ENCODE measurements around the gene TADA2B.

DNA sequence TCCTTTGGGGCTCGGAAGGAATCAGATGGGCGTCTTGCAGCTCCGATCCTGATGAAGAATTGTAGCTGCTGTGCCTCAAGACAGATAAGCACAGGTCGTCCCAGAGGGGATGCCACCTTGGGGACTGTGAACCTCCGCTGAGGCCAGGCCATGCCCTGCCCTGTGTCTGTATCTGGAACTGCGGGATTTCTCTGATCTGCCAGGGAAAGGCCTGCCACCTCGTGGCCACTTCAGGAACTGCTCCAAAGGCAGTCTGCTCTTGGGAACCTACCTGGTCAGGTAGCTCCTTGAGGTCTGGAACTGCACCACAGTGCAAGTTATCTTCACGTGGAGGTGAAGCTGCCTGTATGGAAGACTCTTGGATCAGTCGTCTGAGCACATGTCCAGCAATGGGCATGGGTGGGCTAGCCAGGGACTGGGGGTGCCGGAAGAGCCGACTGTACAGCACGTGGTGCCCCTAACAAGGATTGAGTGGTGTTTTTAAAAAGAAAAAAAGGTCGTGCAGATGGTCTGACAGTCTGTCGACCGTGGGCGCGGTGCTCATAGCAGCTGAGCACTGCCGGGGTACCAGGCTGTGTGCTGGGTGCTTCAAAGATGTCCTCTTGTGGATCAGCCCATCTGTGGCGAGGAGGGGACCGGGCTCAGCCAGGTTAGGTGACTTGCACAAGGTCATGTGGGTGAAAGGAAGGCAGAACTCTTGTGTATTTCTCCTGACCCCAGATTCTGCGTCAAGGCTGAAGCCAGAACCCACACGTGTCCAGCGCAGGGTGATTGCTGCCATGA, 27.7 kb downstream of the TADA2B start:
- TF ChIP-seq RAD21 (conservative IDR thresholded peaks at IDR 0.05 in 1 of 2, IDR thresholded peaks at IDR 0.05 in 1 of 2) (peak; percentile 78 to 84), POLR2A (IDR thresholded peaks at IDR 0.05; ENCODE audit: low read length) (no peak), ESRRA (IDR thresholded peaks at IDR 0.05; ENCODE audit: borderline replicate concordance, low read length) (no peak), EP300 (IDR thresholded peaks at IDR 0.05) (no peak), MAZ (IDR thresholded peaks at IDR 0.05; ENCODE audit: borderline replicate concordance, low read depth, low read length) (no peak), MAFK (IDR thresholded peaks at IDR 0.05; ENCODE audit: partially characterized antibody) (no peak)
- TF ChIP-seq, protein P1, sequence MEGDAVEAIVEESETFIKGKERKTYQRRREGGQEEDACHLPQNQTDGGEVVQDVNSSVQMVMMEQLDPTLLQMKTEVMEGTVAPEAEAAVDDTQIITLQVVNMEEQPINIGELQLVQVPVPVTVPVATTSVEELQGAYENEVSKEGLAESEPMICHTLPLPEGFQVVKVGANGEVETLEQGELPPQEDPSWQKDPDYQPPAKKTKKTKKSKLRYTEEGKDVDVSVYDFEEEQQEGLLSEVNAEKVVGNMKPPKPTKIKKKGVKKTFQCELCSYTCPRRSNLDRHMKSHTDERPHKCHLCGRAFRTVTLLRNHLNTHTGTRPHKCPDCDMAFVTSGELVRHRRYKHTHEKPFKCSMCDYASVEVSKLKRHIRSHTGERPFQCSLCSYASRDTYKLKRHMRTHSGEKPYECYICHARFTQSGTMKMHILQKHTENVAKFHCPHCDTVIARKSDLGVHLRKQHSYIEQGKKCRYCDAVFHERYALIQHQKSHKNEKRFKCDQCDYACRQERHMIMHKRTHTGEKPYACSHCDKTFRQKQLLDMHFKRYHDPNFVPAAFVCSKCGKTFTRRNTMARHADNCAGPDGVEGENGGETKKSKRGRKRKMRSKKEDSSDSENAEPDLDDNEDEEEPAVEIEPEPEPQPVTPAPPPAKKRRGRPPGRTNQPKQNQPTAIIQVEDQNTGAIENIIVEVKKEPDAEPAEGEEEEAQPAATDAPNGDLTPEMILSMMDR (IDR thresholded peaks at IDR 0.05): peak; percentile 77
- TF ChIP-seq, protein P2, sequence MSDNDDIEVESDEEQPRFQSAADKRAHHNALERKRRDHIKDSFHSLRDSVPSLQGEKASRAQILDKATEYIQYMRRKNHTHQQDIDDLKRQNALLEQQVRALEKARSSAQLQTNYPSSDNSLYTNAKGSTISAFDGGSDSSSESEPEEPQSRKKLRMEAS (IDR thresholded peaks at IDR 0.05): 0 out of 2 replicates have a peak, but pooled peaks have one; percentile 19
- TF ChIP-seq, protein P3, sequence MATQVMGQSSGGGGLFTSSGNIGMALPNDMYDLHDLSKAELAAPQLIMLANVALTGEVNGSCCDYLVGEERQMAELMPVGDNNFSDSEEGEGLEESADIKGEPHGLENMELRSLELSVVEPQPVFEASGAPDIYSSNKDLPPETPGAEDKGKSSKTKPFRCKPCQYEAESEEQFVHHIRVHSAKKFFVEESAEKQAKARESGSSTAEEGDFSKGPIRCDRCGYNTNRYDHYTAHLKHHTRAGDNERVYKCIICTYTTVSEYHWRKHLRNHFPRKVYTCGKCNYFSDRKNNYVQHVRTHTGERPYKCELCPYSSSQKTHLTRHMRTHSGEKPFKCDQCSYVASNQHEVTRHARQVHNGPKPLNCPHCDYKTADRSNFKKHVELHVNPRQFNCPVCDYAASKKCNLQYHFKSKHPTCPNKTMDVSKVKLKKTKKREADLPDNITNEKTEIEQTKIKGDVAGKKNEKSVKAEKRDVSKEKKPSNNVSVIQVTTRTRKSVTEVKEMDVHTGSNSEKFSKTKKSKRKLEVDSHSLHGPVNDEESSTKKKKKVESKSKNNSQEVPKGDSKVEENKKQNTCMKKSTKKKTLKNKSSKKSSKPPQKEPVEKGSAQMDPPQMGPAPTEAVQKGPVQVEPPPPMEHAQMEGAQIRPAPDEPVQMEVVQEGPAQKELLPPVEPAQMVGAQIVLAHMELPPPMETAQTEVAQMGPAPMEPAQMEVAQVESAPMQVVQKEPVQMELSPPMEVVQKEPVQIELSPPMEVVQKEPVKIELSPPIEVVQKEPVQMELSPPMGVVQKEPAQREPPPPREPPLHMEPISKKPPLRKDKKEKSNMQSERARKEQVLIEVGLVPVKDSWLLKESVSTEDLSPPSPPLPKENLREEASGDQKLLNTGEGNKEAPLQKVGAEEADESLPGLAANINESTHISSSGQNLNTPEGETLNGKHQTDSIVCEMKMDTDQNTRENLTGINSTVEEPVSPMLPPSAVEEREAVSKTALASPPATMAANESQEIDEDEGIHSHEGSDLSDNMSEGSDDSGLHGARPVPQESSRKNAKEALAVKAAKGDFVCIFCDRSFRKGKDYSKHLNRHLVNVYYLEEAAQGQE (IDR thresholded peaks at IDR 0.05): no peak
- TF ChIP-seq, protein P4, sequence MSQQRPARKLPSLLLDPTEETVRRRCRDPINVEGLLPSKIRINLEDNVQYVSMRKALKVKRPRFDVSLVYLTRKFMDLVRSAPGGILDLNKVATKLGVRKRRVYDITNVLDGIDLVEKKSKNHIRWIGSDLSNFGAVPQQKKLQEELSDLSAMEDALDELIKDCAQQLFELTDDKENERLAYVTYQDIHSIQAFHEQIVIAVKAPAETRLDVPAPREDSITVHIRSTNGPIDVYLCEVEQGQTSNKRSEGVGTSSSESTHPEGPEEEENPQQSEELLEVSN (IDR thresholded peaks at IDR 0.05; ENCODE audit: borderline replicate concordance, low read depth): no peak

All from A549 (cell line).